ENCODE data around the gene SH3TC2. TPM values are rescaled to one million over a fixed set of nuclear protein-coding genes. Genes with fewer than 3 reads are reported as not detected.

SH3TC2 gene
- total RNA-seq, 1 experiment from 2014 or later = 38.8 TPM

DNA sequence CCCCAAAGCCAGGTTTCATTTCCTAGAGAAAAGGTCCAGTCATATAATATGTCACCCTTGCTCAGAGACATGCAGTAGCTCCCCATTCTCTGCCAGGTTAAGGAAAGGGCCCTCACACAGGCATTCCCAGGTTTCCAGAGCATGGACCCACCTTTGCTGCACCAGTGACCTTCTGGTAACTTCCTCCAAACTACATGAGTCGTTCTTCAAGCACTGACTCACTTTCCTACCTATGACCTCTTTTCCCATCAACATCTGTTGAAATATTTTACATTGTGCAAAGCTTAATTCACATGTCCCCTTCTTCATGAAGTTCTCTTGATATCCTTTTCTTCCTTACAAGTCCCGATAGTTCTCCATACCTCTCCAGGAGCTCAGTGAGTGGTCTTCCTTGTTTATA lies 25.9 kb downstream of the SH3TC2 start:
- BruUV-seq (replicated peaks) = no TSS peak
- H4K20me1 ChIP-seq (ENCODE audit: insufficient read depth) = no peaks in the 10 kb centered on the region
- no peaks in the 10 kb centered on the region; the same call in 1 of the 2 replicates for H3K9me2 ChIP-seq (ENCODE audit: insufficient read depth)
- intact Hi-C loops (cut with micrococcal nuclease; ENCODE audit: unreplicated experiment) = loop anchor here (5.0 to 10.0 kb wide), 2 partner anchors 190 to 852 kb away; no protein-coding TSS in a partner anchor
- no peak overlapping the region for H2AFZ ChIP-seq
- no peak overlapping the region for H3K4me3 ChIP-seq
- peaks cover 42% of the 10 kb centered on the region for H3K4me1 ChIP-seq (replicated peaks; ENCODE audit: insufficient read depth)
- H3K27me3 ChIP-seq (ENCODE audit: insufficient read depth, low read depth) = no peaks in the 10 kb centered on the region
- peak overlapping the region; percentile 34 for H3K4me2 ChIP-seq
- H3K79me2 ChIP-seq (ENCODE audit: low read depth) = no peaks in the 10 kb centered on the region
- TF ChIP-seq, protein P1, sequence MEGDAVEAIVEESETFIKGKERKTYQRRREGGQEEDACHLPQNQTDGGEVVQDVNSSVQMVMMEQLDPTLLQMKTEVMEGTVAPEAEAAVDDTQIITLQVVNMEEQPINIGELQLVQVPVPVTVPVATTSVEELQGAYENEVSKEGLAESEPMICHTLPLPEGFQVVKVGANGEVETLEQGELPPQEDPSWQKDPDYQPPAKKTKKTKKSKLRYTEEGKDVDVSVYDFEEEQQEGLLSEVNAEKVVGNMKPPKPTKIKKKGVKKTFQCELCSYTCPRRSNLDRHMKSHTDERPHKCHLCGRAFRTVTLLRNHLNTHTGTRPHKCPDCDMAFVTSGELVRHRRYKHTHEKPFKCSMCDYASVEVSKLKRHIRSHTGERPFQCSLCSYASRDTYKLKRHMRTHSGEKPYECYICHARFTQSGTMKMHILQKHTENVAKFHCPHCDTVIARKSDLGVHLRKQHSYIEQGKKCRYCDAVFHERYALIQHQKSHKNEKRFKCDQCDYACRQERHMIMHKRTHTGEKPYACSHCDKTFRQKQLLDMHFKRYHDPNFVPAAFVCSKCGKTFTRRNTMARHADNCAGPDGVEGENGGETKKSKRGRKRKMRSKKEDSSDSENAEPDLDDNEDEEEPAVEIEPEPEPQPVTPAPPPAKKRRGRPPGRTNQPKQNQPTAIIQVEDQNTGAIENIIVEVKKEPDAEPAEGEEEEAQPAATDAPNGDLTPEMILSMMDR (conservative IDR thresholded peaks at IDR 0.05) = no peak
- no peak for TF ChIP-seq EZH2 (IDR thresholded peaks at IDR 0.05; ENCODE audit: low read depth)
- ChIA-PET CTCF (interaction anchor here (0.5 to 4.9 kb wide), 6 partner anchors 34 to 304 kb away, joined by 3 to 44 read pairs (median 19); partner anchors contain the start of gene ABLIM3), POLR2A (ENCODE audit: unreplicated experiment) (no interaction called here)
- peaks cover 38% of the 10 kb centered on the region; the same call in 1 of the 2 replicates for H3K36me3 ChIP-seq (ENCODE audit: low read depth)
- no peaks in the 10 kb centered on the region; the same call in 1 of the 2 replicates for H3K9me3 ChIP-seq (ENCODE audit: insufficient read depth, low read depth)
- peaks cover 11% of the 10 kb centered on the region; the same call in 1 of the 2 replicates for H3F3A ChIP-seq (ENCODE audit: insufficient read depth, low read depth)
- peak in 1 of 2 experiments; percentile 79 for DNase-seq
- H3K27ac ChIP-seq = peak overlapping the region; percentile 75

DNA sequence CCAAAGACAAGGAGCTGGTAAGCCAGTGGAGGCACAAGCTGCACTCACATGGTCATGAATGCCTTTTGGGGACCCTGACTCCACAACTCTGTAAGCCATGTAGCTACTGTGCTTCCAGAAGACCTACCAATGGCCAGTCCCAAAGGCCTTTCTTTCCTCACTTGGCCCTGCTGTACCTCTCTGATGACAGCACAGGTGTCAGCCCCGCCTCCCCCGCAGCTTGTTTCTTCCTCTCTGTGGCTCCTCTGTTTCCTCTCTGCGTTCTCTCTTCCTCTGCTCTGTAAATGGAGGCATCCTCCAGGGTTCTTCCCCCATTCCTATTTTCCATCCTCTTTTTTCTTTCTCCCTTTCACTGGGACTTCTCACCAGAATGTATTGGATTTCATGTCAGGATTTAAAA lies 26.7 kb downstream of the SH3TC2 start:
- Histone ChIP-seq H3K4me2 (no peak overlapping the region; the same call in 1 of the 2 replicates), H3K36me3 (ENCODE audit: low read depth) (peaks cover 36% of the 10 kb centered on the region; the same call in 1 of the 2 replicates), H2AFZ (no peak overlapping the region), H3K9me2 (ENCODE audit: insufficient read depth) (no peaks in the 10 kb centered on the region; the same call in 1 of the 2 replicates), H3K27ac (peak overlapping the region; percentile 75), H3K9me3 (ENCODE audit: insufficient read depth, low read depth) (no peaks in the 10 kb centered on the region; the same call in 1 of the 2 replicates), H3K79me2 (ENCODE audit: low read depth) (no peaks in the 10 kb centered on the region), H4K20me1 (ENCODE audit: insufficient read depth) (no peaks in the 10 kb centered on the region), H3K27me3 (ENCODE audit: insufficient read depth, low read depth) (no peaks in the 10 kb centered on the region), H3F3A (ENCODE audit: insufficient read depth, low read depth) (peaks cover 12% of the 10 kb centered on the region; the same call in 1 of the 2 replicates), H3K4me1 (replicated peaks; ENCODE audit: insufficient read depth) (peaks cover 50% of the 10 kb centered on the region), H3K4me3 (no peak overlapping the region)
- no peak for DNase-seq
- no TSS peak for BruUV-seq (replicated peaks)
- ChIA-PET CTCF (interaction anchor here (0.6 to 4.9 kb wide), 8 partner anchors 33 to 303 kb away, joined by 3 to 44 read pairs (median 12); no protein-coding TSS in a partner anchor), POLR2A (ENCODE audit: unreplicated experiment) (no interaction called here)
- TF ChIP-seq EZH2 (IDR thresholded peaks at IDR 0.05; ENCODE audit: low read depth) = no peak
- TF ChIP-seq, protein P1 (conservative IDR thresholded peaks at IDR 0.05) = no peak
- intact Hi-C loops (cut with micrococcal nuclease; ENCODE audit: unreplicated experiment) = loop anchor here (5.0 to 10.0 kb wide), 2 partner anchors 191 to 851 kb away; no protein-coding TSS in a partner anchor

DNA sequence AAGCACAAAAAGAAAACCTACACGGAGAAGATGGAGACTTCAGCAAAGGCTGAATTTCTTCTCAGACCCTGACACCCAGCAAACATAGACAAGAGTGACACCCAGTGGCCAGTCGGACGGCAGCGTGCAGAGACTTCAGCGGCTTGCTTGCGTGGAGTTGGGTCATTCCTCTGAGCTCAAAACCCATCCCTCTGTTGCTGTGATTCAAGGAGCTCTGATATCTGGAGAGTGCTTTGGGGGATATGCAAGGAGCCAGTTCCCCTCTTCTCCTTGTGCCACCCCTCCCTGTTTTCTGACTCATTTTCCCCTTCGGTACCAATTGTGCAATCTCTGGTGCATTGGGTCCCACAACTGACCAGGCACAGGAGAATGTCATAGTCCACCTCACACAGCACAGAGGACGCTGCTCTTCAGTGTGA lies 27.5 kb downstream of the SH3TC2 start:
- Histone ChIP-seq H3K27me3 (ENCODE audit: insufficient read depth, low read depth) (no peaks in the 10 kb centered on the region), H3K36me3 (ENCODE audit: low read depth) (peaks cover 32% of the 10 kb centered on the region; the same call in 1 of the 2 replicates), H3K27ac (peak overlapping the region; percentile 1; the same call in 1 of the 2 replicates), H3K4me1 (replicated peaks; ENCODE audit: insufficient read depth) (peaks cover 58% of the 10 kb centered on the region), H4K20me1 (ENCODE audit: insufficient read depth) (no peaks in the 10 kb centered on the region), H3F3A (ENCODE audit: insufficient read depth, low read depth) (peaks cover 19% of the 10 kb centered on the region; the same call in 1 of the 2 replicates), H3K9me2 (ENCODE audit: insufficient read depth) (no peaks in the 10 kb centered on the region; the same call in 1 of the 2 replicates), H3K79me2 (ENCODE audit: low read depth) (no peaks in the 10 kb centered on the region), H3K4me2 (no peak overlapping the region; the same call in 1 of the 2 replicates), H3K9me3 (ENCODE audit: insufficient read depth, low read depth) (no peaks in the 10 kb centered on the region; the same call in 1 of the 2 replicates), H3K4me3 (no peak overlapping the region), H2AFZ (no peak overlapping the region)
- POLR2A ChIA-PET (ENCODE audit: unreplicated experiment) = interaction anchor here (0.6 kb wide), 3 partner anchors 58 to 229 kb away, joined by 3 to 7 read pairs (median 3); partner anchors contain the start of gene ADRB2
- TF ChIP-seq, protein P1 (conservative IDR thresholded peaks at IDR 0.05) = peak; percentile 90
- TF ChIP-seq EZH2 (IDR thresholded peaks at IDR 0.05; ENCODE audit: low read depth) = no peak
- intact Hi-C loops (cut with micrococcal nuclease; ENCODE audit: unreplicated experiment) = loop anchor here (1.0 to 10.0 kb wide), 13 partner anchors 33 to 851 kb away; no protein-coding TSS in a partner anchor
- BruUV-seq (replicated peaks) = no TSS peak
- peak; percentile 66 to 79 for DNase-seq
- CTCF ChIA-PET = interaction anchor here (0.5 to 4.9 kb wide), 16 partner anchors 25 to 302 kb away, joined by 3 to 44 read pairs (median 4); no protein-coding TSS in a partner anchor

Data from PC-9 (cell line).